HEK293 (cell line): ENCODE results near the gene RTP1.

Experiments used
- MYNN ChIP-seq: fragments of 450-650 bp; formaldehyde crosslinking; IDR thresholded peaks from 2 replicates; pipeline ENCODE4 v1.5.1; 2016; ENCODE audit warnings: missing biosample characterization, missing genetic modification characterization, borderline replicate concordance
- ZNF423 ChIP-seq: fragments of 450-650 bp; formaldehyde crosslinking; IDR thresholded peaks from 2 replicates; pipeline ENCODE4 v1.5.1; 2016; ENCODE audit warnings: missing biosample characterization, missing genetic modification characterization
- TF ChIP-seq, protein P1 (sequence below): fragments of 450-650 bp; formaldehyde crosslinking; IDR thresholded peaks from 2 replicates; pipeline ENCODE4 v1.5.1; 2016; ENCODE audit warnings: missing biosample characterization, missing genetic modification characterization

- TF ChIP-seq, protein P1, sequence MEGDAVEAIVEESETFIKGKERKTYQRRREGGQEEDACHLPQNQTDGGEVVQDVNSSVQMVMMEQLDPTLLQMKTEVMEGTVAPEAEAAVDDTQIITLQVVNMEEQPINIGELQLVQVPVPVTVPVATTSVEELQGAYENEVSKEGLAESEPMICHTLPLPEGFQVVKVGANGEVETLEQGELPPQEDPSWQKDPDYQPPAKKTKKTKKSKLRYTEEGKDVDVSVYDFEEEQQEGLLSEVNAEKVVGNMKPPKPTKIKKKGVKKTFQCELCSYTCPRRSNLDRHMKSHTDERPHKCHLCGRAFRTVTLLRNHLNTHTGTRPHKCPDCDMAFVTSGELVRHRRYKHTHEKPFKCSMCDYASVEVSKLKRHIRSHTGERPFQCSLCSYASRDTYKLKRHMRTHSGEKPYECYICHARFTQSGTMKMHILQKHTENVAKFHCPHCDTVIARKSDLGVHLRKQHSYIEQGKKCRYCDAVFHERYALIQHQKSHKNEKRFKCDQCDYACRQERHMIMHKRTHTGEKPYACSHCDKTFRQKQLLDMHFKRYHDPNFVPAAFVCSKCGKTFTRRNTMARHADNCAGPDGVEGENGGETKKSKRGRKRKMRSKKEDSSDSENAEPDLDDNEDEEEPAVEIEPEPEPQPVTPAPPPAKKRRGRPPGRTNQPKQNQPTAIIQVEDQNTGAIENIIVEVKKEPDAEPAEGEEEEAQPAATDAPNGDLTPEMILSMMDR (tag by site-specific recombination) = no peak
- TF ChIP-seq ZNF423 = no peak
- TF ChIP-seq MYNN (tag by site-specific recombination) = no peak
Measured at GRCh38 chr3:187166750-187167149, 30.5 kb upstream of the RTP1 start.
